OCI-LY7 (cell line): Measurements from ENCODE around the gene RPS15A.
"Not testable (repeated sequence)": the region's sequence is repeated elsewhere in the genome, so short reads cannot be mapped to it uniquely, and the experiment has no call there.

Source experiments
- CTCF ChIP-seq: fragments of 200-600 bp; sonication (generic); conservative IDR thresholded peaks from 2 replicates; pipeline ENCODE4 v1.5.1; 2014; ENCODE audit warnings: mild to moderate bottlenecking, antibody characterized with exemption, low read length, moderate library complexity, mixed read lengths
- EZH2phosphoT487 ChIP-seq: fragments of 200-600 bp; sonication (generic); IDR thresholded peaks from 2 replicates; pipeline ENCODE4 v1.6.1; 2018; ENCODE audit warnings: low read depth, borderline replicate concordance, mild to moderate bottlenecking, mixed run types, antibody characterized with exemption, low read length, moderate library complexity, mixed read lengths

- TF ChIP-seq CTCF, EZH2phosphoT487: not testable (repeated sequence)
These were observed 55.9 kb downstream of the RPS15A start for GRCh38 chr16:18734279-18734678.
